GM19463 (cell line): Measurements from ENCODE around the gene RGS4.

ENCODE experiments used
- ATAC-seq: cut with Tn5 transposase; IDR thresholded peaks from one replicate; pipeline ENCODE4 v1.9.1; 2021; ENCODE audit warnings: mild to moderate bottlenecking, moderate library complexity; ENCODE audit not compliant: unreplicated experiment

The RGS4 gene

DNA sequence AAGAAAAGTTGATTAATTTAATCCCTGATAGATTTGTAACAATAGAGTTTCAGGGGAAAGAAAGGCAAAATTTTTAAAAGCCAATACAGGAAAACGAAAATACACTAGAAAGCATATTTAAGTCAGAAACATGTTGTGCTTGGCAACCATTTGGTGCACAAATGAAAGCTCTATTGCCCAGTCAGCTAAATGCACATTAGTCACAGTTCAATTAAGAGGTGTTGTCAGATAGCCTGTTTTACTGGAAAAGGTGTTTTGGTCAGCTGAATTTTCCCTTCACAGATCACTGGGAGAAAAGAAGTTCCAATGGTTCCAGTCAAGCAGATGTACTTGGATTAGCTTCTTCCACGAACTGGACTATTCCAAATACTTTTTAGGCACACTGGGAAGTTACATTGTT, 25.4 kb downstream of the RGS4 start:
- ATAC-seq: no peak

DNA sequence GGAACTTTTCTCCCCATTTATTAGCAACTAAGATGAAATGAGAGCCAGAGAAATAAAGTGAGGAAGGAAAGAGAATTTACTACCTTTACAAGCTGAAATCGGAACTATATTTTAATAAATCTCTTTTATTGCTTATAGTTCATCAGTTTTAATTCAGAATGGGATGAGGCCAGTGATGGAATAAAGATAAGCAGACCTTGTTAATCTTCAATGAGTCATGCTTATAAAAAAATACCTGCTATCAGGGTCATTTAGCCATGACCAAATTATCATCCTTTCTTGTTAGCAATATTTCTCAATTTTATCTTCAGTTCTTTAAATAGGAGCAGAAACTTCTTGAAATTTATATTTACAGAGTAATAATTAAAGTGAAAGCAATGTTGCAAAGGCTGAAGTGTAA, 26.1 kb downstream of the RGS4 start:
- no peak for ATAC-seq

DNA sequence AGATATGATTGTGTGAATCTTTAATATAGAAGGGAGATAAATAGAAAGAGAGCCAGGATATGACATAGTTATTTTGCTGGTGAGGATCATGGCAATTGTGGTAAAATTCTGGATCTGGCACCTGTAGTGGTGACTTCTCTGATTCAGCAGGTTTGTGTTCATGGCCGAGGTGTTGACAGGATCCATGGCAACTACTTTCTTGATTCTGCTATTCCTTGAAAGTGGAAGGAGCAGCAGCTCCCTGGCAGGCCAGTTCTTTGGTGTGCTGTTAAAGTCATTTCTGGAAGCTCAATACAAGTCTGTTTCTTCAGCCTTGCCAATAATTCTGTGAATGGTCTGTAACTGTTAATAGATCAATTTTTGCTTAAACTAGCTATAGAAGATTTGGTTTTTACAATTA, 33.4 kb downstream of the RGS4 start:
- ATAC-seq: no peak

DNA sequence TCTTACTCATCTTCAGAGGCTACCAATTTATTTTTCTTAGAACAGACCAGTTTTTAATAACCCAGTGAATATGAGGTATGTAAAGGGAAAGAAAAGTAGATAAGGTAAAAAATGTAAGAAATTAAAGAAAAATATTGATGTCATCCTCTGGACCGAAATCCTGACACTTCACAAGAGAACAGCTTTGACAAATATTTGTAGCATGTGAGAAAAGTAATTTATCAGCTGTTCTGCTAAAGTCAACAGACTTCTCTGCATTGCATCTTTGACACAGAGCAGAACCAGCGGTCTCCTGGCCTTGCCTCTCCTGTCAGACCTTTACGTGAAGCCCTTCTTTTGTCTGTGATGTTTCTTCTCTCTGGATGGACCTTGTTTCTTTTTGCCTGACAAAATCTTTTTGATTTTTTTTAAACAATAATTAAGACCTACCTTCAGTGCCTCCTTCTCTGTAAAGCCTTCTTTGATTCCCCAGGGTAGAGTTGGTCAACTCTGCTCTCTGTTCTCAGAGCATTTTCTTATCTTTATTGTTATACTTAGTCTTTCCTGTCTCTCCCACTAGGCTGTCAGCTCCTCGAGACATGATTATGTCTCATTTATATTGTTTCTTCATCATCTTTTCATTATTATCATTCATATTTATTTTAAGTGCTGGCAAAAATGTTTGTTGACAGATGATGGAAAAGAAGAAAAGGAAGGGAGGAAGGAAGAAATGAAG, 35.4 kb downstream of the RGS4 start:
- ATAC-seq: no peak

DNA sequence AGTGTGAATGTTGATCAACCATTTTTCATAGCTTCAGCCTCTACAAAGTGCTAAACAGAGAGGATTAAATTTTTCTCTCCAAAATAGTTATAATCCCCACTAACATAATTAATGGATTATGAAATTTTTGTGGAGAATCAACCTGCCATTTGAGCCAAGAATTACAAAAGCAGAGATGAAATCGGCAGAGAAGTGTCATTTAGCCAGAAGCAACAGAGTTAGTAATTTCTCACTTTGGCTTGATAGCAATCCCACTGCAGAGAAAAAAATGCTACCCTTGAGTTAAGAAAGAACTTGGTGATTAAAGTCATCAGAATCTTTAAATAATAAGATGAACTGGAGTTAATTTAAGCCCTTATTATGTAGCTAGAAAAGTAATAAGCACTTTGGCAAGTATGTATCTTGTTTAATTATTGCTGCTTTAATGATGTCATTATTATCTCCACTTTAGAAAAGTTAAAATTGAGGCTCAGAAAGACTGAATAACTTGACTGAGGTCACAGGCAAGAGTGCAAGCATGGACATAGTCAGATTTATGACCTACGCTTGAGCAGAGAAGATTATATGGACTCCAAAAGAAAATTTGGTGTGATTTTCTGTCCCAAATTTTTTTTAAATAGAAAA, 37.3 kb downstream of the RGS4 start:
- ATAC-seq: no peak

DNA sequence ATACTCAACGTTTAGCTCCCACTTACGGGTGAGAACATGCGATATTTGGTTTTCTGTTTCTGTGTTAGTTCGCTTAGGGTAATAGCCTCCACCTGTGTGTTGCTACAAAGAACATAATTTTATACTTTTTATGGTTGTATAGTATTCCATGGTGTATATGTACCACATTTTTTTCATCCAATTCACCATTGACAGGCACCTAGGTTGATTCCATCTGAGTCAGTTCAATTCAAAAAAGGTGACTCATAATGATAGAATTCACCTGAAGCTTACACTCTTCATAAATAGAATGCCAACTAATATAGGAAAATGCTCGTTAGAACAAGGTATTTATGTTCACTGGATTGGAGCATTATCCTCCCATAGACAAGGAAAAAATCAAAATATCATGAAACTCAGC, 38.5 kb downstream of the RGS4 start:
- no peak for ATAC-seq

DNA sequence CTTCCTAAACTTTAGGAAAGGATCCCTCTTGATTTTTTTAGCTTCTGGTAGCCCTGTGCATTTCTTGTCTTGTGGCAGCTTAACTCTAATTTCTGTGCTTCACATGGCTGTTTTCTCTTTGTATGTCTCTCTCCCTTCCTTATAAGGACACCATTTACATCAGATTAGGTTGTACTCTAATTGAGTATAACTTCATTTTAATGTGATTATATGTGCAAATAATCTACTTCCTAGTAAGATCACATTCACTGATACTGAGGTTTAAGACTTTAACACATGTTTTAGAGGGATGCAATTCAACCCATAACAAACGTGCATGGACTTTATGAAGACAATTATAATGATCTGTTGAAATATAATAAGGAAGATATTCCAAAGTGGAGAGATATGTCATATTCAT, 46.7 kb downstream of the RGS4 start:
- ATAC-seq: no peak

DNA sequence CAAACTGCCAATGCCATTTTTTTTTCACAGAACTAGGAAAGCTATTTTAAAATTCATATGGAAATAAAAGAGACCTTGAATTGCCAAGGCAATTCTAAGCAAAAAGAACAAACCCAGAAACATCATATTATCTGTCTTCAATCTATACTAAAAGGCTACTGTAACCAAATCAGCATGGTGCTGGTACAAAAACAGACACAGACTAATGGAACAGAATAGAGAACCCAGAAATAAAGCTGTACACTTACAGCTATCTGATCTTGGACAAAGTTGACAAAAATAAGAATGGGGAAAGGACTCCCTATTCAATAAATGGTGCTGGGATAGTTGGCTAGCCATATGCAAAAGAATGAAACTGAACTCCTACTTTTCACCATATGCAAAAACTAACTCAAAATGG, 50.5 kb downstream of the RGS4 start:
- ATAC-seq: no peak

DNA sequence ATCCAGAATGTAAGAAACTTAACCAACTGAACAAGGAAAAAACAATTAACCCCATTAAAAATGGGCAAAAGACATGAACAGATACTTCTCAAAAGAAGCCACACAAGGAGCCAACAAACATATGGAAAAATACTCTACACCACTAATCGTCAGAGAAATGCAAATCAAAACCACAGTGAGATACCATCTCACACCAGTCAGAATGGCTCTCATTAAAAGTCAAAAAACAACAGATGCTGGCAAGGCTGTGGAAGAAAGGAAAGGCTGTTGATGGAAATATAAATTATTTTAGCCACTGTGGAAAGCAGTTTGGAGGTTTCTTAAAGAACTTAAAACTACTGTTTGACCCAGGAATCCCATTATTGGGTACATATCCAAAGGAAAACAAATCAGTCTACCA, 51.2 kb downstream of the RGS4 start:
- ATAC-seq: no peak

DNA sequence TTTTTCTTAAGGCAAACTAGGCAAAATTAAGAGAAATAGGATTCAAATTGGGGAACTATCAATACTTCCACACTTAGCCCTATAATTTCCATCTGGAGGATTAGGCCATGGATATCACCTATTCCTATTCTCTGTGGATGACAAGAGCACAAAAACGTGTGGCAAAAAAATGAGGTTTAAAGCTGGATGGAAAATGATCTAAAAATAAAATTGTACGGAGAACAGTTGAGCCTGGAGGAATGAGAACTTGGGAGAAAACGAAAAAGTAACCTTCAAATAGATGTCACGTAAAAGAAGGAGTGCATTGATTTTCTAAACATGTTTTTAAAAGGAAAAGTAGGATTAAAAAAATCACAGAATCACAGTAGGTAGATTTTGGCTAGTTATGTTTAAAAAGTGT, 55.7 kb downstream of the RGS4 start:
- no peak for ATAC-seq
